Measurements from ENCODE around the gene AP4S1. TPM values are rescaled to one million over a fixed set of nuclear protein-coding genes. Genes with fewer than 3 reads are reported as not detected.
"Not testable (repeated sequence)": the region's sequence is repeated elsewhere in the genome, so short reads cannot be mapped to it uniquely, and the experiment has no call there.

AP4S1 gene
- polyA plus RNA-seq, 1 donor = 12.9 TPM

DNA sequence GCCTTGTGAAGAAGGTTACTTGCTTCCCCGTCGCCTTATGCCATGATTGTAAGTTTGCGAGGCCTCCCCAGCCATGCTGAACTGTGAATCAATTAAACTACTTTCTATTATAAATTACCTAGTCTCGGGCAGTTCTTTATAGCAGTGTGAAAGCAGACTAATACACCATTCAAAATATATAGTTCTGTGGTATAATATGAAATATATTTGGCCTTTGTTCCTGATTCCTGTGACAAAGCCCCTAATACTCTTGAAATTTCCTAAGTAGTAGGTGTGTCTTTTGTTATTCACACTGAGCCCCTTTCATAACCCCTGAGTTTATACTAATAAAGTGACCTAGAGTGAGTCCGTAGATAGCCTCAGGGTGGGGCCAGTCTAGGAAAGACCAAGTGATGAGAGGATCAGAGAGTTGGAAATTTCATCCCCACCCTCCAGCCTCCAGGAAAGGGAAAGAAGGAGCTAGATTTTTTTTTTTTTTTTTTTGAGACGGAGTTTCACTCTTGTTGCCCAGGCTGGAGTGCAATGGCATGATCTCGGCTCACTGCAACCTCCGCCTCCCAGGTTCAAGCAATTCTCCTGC lies 20.1 kb downstream of the AP4S1 start:
- DNase-seq = no peak

DNA sequence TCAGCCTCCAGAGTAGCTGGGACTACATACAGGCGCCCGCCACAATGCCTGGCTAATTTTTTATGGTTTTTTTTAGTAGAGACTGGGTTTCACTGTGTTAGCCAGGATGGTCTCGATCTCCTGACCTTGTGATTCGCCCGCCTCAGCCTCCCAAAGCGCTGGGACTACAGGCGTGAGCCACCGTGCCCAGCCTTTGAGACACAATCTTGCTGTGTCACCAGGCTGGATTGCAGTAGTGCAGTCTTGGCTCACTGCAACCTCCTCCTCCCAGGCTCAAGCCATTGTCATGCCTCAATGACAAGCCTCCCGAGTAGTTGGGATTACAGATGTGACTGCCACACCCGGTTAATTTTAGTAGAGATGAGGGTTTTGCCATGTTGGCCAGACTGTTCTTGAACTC lies 22.1 kb downstream of the AP4S1 start:
- DNase-seq = no peak

DNA sequence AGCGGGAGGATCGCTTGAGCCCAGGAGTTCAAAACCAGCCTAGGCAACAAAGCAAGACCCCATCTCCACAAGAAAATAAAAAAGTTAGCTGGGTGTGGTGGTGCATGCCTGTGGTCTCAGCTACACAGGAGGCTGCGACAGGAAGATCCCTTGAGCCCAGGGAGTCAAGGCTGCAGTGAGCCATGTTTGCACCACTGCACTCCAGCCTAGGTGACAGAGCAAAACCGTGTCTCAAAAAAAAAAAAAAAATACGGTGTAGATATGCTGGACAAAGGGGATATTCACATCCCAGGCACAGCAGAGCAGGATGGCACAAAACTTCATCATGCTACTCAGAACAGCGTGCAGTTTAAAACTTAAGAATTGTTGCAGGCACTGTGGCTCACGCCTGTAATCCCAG lies 25.6 kb downstream of the AP4S1 start:
- no peak for DNase-seq

DNA sequence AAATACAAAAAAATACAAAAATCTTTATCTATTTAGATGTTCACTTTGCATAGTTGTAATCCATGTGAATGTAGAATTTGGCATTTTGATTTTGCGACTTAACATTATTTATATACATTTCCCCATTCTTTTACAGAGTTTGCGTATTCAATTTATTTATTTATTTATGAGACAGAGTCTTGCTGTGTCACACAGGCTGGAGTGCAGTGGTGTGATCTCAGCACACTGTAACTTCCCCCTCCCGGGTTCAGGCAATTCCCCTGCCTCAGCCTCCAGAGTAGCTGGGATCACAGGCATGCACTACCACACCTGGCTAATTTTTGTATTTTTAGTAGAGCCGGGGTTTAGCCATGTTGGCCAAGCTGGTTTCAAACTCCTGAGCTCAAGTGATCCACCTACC lies 26.1 kb downstream of the AP4S1 start:
- no peak for DNase-seq

DNA sequence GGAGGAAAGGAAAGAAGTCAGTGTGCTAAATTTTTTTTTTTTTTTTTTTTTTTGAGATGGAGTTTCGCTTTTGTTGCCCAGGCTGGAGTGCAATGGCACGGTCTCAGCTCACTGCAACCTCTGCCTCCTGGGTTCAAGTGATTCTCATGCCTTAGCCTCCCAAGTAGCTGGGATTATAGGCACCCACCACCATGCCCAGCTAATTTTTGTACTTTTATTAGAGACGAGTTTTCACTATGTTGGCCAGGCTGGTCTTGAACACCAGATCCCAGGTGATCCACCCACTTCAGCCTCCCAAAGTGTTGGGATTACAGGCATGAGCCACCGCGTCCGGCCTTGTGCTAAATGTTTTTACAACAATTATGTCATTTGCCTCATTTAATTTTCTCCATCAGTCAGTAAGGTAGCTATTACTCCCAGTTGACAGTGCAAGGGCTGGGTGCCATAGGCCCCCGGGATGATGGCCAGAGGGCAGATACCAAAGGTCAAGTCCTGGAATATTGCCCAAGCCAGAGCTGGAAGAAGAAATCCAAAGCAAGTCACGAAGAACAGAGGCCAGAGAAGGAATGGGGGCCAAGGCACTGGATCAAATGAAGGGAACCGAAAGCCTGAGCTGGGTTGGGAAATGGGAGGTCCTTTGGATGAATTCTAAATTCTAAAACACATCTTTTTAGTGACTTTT lies 27.6 kb downstream of the AP4S1 start:
- DNase-seq = not testable (repeated sequence)

DNA sequence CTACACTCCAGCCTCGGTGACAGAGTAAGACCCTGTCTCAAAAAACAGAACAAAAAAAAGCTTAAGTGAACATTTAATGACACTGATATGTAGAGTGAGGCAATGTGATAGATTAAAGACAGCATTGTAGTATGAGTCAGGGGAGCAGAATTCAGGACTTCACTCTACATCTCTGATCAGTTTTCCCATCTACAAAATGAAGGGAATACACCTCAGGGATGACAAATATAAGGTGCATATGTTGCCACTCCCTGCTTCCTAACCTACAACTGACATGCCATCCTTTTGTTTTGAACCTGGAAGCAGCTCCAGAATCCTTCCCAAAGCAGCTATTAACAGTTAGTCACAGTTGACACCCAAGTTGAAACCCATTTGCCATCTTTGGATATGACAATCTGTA lies 31.6 kb downstream of the AP4S1 start:
- no peak for DNase-seq

DNA sequence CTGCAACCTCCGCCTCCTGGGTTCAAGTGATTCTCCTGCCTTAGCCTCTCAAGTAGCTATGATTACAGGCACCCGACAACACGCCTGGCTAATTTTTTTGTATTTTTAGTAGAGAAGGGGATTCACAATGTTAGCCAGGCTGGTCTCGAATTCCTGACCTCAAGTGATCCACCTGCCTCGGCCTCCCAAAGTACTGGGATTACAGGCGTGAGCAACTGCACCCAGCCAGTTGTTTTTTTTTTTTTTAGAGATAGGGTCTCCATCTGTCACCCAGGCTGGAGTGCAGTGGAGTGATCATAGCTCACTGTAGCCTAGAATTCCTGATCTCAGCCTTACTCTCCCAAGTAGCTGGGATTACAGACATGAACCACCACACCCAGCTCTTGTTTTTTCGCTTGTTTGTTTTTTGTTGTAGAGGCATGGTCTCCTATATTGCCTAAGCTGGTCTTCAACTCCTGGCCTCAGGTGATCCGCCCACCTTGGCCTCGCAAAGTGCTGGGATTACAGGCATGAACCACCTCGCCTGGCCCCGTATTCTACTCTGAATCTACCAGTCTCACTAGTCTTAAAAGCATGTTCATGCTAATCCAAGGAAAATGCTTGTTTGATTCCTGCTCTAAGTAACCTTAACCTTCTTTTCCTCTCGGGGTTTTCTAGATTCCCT lies 32.4 kb downstream of the AP4S1 start:
- DNase-seq = no peak

DNA sequence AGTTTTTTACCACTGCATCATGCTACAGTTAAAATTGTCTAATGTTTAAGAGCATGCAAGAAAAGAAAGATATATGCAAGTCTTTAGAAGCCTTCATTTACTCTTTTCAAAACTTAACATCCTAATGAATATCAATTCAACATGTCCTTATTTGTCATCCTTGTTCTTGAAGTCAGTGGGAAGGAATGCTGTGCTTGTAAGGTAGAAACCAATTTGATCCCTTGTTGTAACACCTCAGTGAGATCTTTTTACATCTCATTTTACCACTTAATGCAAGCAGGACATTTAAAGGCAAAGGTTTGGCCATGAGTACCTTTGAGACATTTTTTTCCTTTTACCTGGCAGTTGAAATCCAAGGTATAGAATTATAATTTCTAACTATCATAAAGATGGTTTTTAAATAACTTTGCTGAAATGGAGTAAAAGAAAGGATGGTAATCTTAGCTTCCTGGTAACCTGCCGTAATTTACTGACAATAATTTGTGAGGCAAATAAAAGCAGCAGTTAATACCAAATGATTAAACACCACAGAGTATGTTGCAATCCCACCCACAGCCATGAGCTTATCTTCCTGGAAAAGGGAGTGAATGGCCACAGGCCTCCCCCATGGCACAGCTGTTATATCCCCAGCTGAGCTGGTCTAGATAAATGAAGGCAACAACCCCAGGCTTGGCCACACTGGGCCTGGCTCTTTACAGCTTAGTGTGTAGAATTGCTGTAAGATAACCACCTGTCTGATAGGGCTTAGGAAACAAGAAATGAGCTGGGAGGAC lies 33.9 kb downstream of the AP4S1 start:
- no peak for DNase-seq

DNA sequence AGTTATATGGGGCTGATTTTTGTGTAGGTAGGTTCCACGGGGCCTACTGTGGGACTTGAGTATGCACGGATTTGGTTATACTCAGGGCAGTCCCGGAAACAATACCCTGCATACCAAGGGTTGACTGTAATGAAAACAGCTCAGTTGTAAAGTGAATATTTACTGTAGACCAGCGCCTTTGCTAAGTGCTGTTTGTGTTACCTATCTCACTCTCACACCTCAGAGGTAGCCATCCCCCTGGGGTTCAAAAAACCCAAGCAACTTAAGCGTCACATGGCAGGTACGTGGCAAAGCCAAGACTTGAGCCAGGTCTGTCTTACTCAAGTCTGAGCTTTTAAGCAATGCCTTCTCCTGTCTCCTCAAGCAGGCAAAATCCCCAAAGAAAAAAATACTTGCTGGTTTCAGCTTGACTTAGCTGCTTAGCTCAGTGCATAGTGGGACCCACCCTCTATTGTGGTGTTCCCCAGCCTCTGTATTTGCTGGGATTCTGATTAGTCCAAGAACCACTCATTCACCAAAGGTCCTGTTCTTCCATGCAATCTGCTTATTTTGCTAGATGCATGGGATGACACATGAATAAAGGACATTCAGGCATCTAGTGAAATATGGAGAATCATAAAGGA lies 34.9 kb downstream of the AP4S1 start:
- DNase-seq = no peak

DNA sequence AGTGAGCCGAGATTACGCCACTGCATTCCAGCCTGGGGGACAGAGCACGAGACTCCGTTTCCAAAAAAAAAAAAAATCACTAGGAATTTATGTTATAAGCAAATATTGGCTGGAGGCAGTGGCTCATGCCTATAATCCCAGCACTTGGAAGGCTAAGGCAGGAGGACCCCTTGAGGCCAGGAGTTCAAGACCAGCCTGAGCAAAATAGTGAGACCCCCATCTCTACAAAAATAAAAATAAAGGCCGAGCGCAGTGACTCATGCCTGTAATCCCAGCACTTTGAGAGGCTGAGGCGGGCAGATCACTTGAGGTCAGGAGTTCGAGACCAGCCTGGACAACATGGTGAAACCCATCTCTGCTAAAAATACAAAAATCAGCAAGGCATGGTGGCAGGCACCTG lies 37.5 kb downstream of the AP4S1 start:
- DNase-seq = not testable (repeated sequence)

DNA sequence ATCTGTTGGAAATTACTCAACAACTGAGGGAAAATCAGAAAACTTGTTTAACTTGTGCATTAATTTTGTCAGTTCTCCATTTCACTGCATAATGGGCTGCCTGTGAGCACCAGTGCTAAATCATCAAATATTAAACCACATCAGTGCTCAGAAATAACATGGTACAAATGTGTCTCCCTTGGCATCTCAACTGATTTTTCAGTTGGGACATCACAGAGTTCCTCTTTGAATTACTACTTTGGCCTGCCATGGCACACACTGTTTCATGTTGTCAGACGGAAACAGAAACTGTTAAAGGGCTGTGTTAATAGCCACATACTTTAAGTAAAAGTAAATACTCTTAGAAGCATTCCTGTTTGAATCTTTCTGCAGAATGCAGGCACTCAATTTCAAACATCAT lies 42.8 kb downstream of the AP4S1 start:
- DNase-seq = no peak

DNA sequence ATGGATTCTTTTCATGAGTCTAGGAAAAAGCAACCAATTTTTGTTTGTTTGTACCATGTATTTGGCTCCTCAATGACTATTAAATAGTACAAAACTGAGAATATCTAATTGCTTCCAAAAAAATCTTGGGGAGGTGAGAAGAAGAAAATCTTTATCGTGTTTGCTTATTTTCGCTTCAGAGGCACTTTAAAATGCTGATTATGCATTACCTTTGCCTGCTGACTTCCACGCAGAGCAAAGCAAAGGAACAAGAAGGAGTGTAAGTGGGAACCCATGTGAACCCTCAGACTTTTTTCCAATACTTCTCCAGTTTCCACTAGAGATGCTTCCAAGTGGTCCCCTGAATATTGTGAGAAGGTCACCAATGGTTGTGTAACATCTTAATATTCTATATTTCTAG lies 43.9 kb downstream of the AP4S1 start:
- no peak for DNase-seq

DNA sequence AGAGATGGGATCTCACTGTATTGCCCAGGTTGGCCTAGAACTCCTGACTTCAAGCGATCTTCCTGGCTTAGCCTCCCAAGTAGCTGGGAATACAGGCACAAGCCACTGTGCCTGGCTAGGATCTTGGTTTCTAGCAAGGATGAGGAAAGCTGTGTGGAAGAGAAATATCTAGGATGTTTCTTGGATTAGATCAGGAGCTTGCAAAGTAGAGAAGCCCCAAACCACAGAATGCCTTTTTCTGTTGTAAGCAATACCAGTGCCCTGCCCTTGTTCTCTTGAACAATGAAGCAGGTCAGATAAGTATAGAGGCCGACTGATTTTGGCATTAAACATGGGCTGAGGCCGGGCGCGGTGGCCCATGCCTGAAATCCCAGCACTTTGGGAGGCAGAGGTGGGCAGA lies 45.0 kb downstream of the AP4S1 start:
- DNase-seq = no peak

DNA sequence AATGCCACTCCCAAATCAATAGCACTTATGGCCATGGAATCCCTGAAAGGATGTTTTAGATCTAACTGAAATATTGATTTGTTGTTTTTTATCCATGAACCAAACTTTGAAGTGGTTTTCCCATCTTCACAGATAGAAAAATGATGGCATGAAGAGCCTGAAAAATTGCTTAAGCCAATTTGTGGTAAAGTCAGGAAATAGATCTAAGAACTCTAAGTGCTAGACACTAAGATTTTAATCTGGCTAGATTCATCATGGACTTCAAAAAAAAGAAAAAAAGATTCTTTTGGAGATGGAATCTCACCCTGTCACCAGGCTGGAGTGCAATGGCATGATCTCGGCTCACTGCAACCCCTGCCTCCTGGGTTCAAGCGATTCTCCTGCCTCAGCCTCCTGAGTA lies 45.7 kb downstream of the AP4S1 start:
- DNase-seq = no peak

DNA sequence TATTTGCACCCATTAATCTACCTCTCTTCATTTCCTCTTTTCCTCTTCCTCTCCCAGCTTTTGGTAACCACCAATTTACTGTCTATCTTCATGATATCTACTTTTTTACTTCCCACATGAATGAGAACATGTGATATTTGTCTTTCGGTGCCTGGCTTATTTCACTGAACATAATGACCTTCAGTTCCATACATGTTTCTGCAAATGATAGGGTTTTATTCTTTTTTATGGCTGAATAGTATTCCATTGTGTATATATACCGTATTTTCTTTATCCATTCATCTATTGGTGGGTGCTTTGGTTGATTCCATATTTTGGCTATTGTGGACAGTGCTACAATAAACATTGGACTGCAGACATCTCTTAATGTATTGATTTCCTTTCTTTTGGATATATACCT lies 49.7 kb downstream of the AP4S1 start:
- no peak for DNase-seq

DNA sequence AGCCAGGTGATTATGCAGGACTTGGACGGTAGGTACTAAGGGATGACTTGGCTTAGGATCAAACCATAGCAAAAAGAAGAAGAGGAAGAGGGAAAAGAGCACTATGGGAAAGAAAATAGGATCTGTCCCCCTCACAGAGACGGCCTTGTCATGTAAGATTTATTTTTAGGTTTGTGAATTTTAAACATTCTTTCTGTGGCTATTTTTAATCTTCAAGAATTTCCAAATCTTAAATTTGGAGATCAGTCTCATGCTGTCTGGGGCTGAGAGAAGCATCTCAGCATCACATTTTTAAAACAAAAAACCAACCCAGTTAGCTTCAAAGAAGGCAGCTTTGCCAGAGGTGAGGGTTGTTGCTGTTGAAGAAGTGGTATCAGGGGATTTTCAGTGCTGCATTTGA lies 53.3 kb downstream of the AP4S1 start:
- DNase-seq = no peak

DNA sequence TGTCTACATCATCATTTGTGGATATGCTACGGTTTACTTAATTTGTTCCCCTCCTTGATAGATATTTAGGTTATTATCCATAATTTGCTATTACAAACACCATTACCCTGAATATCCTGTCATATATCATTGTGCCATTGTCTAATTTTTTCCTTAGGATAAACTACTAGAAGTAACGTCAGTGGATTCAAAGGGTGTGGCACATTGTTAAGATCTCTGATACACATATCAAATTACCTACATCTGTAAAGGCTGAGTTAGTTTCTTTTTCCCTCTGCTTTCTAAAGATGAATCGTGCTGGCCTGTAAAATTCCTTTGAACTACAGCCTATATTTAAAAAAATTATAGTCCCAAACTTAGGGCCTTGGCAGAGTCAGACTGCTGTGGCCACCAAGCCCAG lies 54.6 kb downstream of the AP4S1 start:
- DNase-seq = no peak

DNA sequence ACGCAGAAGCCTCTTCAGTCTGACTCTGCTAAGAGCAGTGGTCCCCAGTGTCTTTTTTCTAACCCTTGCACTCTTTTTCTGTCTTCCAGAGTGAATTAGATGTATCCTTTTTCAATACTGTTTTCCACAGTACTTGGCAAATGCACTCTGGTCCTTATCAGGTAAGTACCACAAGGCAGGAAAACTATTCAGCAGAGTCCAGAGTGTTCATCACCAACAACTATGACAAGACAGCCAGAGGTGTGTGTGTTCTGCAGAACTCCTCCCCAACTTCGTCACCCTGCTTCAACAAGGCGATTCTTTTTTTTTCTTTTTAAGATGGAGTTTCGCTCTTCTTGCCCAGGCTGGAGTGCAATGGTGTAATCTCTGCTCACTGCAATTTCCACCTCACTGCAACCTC lies 55.0 kb downstream of the AP4S1 start:
- no peak for DNase-seq

DNA sequence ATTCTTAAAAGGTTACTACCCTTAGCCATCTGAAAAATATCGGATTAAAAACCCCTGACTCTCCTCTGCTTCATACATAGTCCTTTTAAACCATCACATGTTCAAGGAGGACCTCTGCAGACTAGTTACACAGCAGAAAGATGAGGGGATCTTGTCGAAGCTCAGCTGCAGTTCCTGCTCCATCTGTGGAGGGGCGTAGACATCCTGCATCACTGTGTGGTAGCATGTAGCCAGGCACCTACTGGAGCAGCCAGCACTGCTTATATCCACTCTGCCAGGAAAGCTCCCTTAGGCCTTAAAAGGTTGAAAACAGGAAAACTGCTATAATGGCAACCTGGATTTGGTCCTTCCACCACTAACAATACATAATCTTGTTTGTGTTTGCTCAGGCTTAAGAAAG lies 58.3 kb downstream of the AP4S1 start:
- DNase-seq = no peak

DNA sequence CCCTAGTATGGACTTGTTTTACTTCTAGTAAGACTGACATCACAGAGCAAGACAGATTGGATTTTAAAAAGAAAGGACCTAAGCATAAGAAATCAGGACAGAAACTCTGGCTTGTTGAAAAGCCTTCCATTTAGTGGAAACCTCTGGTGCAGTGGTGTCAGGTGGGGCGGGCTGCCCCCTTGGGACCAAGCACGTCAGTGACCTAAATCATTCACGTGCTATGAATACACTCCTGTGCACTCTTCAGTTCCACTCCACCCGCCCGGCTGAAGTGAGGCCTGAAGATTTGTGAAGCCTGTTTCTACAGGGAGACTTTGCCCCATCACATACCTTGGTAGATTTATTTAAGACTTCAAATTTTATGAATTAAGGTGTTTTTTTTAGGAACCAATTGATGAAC lies 58.9 kb downstream of the AP4S1 start:
- DNase-seq = no peak

DNA sequence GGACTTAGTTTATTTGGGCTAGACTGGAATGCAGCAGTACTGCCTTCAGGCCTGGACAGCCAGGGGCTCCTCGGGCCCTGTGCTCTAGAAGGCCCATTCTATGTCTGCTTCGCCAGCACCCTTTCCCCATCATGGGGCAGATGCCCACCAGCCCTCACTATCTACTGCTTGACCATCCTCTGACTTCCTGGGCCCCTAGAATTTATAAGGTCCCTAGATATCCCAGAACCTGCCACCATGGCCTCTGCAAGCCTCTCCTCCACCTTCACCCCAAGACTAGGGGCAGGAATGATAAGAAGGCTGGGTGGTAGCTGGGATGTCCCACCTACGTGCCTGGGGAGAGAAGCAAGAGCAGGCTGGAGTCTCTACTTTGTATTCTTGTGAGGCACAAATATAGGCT lies 59.6 kb downstream of the AP4S1 start:
- DNase-seq = no peak

DNA sequence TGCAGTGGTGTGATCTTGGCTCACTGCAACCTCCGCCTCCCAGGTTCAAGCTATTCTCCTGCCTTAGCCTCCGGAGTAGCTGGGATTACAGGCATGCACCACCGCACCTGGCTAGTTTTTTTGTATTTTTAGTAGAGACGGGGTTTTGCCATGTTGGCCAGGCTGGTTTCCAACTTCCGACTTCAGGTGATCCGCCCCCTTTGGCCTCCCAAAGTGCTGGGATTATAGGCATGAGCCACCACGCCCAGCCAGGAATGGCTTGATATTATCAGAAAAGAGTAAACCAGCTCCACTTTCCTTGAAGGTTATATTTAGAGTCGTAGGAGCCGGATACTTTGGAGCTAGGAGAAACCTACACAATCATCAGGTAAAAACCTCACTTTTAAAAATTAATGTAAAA lies 61.0 kb downstream of the AP4S1 start:
- DNase-seq = not testable (repeated sequence)
